ENCODE results near the gene CLEC16A.
"Not testable (repeated sequence)": the region's sequence is repeated elsewhere in the genome, so short reads cannot be mapped to it uniquely, and the experiment has no call there.

CLEC16A gene

DNA sequence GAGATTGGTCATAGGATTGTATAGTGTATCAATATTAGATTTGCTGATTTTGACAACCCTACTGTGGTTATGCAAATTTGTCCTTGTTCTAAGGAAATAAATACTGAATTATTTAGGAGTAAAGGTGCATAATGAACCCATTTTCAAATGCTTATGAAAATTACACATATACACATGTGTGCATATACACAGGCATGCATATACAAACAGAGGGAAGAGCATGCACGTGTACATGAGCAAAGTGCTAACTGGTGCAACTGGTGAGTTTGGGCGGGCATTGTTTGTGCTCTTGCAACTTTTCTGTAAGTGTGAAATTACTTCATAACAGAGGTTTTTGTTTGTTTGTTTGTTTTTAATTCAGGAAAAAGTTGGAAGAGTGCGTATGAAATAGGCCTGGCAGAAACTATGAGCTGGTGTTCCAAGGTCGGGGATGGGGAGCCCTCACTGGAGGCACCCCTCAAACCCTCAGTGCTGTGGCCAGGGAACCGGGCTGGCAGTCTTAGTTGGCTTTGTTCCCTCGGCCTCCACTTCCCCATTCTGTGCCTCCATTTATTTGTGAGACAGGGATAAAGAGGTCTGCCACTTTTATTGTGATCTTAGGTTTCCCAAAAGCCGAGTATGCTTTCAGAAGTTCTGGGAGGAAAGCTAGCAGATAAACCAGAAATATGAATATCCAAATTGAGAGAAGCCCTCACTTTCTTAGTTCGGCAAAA is 7.9 kb upstream of the CLEC16A start:
- in situ Hi-C loops (cut with HindIII; ENCODE audit: low pct_ligation_motif_present, low pct_unique_long_range_greater_than_20kb, low sequenced_read_pairs): loop anchor here (25.0 kb wide), 1 partner anchor 199 kb away; the partner anchor contains the start of gene NUBP1

DNA sequence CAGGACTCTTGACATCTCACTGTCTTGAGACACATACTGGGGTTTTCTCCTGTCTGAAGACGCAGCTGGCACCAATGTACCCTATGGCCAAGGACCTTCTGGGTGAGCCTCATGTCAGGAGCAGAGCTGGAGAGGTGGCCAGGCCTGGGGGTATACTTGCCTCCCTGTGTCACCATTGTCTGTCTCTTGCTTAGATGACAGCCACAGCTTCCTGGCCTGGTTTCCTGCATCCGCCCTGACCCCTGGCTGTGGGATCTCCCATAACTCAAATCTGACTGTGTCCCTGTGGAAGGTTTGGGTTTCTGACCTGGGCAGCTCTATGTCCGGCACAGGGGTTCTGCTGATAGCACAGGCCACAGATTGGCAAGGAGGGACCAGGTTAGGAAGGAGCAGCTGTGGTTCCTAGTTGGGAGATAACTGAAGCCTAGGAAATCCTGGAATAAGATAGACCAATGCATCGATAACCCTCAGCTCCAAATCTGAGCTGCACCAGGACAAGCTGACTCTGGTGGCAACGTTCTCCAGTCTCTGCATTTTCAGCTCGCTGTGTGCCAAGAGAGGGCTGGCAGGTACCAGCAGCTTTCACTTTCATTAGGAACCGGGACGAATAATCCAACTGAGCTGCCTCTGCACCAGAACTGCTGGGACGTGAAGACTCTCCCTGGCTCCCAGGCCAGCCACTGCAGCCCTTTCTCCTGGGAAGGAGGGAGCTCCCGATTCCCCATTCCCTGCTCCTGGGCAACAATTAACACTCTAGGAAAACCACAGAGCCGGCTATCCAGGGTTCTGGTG is 7.1 kb upstream of the CLEC16A start:
- DNase-seq: no peak
- in situ Hi-C loops (cut with HindIII; ENCODE audit: low pct_ligation_motif_present, low pct_unique_long_range_greater_than_20kb, low sequenced_read_pairs): loop anchor here (25.0 kb wide), 1 partner anchor 200 kb away; the partner anchor contains the start of gene NUBP1

More for the DNA sequence above, 7.9 kb upstream of the CLEC16A start:
- no peak for DNase-seq

DNA sequence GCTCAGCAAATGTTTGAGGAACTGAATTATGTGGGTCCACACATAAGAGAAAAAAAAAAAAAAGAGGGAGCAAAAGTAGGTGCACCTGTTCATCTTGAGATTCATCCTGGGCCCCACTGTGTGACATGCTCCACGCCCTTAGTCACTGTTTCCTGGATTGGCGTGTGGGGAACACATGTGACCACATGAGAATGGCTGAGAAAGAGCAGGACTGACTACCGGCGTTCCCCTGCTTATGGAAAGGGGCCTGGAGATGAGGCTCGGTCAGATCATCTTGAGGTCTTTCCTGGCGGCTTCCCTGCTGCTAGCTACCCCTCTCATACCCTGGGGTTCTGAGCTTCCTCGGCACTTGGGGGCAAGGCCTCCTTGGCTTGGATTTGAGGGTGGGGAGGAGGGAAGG is 6.0 kb upstream of the CLEC16A start:
- in situ Hi-C loops (cut with HindIII; ENCODE audit: low pct_ligation_motif_present, low pct_unique_long_range_greater_than_20kb, low sequenced_read_pairs): loop anchor here (25.0 kb wide), 1 partner anchor 201 kb away; the partner anchor contains the start of gene NUBP1
- no peak for DNase-seq

DNA sequence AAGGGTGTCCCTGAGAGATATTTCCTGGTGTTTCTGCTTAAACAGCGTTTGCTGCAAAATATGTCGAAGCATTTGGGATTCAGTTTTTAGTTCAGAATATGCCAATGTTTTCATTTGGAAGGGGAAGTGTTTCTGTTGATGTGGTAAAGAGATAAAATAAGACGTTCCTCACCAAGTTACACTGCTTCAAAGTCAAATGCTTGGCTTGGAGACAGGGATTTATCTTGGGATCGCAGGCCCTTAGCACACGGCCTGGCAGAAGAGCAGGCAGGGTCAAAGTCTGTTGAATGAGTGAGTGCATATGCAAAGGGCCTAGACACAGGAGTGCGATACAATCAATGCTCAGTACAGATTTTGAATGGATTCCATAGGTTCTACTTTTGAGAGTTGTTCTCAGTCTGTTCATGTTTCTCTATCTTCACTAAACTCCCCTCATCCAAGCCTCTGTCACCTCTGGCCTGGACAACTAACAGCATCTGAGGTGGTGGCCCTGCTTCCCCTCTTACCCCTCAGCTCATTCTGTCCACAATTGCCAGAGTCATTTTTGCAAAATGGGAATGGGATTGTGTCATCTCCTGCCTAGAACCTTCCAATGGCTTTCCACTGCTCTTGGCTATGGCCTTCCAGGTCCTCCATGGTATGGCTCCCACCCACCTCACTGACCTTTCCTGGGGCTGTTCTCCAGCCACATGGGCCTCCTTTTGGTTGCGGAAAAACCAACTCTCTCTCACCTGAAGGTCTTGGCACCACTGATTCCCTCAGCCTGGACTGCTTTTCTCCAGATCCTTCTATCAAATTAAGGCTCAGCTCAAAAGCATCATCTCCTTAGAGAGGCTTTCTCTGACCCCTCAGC is 5.3 kb upstream of the CLEC16A start:
- no peak for DNase-seq
- in situ Hi-C loops (cut with HindIII; ENCODE audit: low pct_ligation_motif_present, low pct_unique_long_range_greater_than_20kb, low sequenced_read_pairs): loop anchor here (25.0 kb wide), 1 partner anchor 202 kb away; the partner anchor contains the start of gene NUBP1

DNA sequence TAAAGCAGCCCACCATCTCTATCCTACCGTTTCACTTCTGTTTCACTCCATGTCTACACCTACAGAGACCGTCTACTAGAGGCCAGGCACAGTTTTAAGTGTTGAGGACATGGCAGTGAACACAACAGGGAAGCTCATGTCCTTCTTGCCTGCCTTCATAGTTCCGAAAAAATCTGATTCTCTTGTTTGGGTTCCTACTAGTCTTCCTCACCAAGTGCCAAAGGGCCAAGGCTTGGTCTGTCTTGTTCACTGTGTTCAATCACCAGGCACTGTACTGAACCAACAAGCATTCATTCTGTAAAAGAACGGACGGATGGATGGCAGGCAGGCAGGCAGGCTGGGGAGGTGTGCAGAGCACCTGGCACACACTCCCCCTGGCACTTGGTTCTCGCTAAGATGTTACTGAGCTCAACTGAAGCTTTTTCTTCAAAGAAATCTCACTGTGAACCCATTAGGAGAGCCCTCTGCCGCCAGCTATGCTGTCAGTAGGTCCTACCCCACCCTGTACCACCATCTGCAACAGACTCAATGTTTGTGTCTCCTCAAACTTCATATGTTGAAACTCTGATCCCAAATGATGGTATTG is 4.6 kb upstream of the CLEC16A start:
- in situ Hi-C loops (cut with HindIII; ENCODE audit: low pct_ligation_motif_present, low pct_unique_long_range_greater_than_20kb, low sequenced_read_pairs): loop anchor here (25.0 kb wide), 1 partner anchor 202 kb away; the partner anchor contains the start of gene NUBP1
- no peak for DNase-seq

DNA sequence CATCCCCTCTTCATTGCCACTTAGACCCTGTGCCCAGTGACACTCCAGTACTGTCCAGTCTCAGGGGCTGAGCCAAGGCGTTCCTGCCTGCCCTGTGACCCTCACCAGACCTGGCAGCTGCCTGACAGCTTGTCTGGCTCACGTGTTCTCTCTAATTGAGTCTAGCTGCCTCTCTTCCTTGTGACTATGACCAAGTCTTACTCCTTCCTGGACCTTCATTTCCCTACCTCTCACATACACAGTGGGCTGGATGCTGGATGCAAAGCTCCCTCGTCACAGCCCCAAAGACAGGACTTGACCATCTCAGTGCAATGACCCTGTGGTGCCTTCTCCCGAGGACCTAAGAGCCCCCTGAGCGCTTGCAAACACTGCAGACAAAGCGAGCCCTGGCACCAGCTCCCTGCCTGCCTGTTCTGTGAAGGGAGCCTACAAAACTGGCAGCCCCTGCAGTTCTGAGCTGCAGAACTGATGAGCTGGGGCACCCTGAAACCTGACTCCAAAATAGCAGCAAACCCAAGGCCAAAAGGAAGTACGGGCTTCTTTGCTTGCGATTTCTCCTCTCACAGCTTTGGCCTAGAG is 3.8 kb upstream of the CLEC16A start:
- DNase-seq: no peak
- in situ Hi-C loops (cut with HindIII; ENCODE audit: low pct_ligation_motif_present, low pct_unique_long_range_greater_than_20kb, low sequenced_read_pairs): loop anchor here (25.0 kb wide), 1 partner anchor 203 kb away; the partner anchor contains the start of gene NUBP1

DNA sequence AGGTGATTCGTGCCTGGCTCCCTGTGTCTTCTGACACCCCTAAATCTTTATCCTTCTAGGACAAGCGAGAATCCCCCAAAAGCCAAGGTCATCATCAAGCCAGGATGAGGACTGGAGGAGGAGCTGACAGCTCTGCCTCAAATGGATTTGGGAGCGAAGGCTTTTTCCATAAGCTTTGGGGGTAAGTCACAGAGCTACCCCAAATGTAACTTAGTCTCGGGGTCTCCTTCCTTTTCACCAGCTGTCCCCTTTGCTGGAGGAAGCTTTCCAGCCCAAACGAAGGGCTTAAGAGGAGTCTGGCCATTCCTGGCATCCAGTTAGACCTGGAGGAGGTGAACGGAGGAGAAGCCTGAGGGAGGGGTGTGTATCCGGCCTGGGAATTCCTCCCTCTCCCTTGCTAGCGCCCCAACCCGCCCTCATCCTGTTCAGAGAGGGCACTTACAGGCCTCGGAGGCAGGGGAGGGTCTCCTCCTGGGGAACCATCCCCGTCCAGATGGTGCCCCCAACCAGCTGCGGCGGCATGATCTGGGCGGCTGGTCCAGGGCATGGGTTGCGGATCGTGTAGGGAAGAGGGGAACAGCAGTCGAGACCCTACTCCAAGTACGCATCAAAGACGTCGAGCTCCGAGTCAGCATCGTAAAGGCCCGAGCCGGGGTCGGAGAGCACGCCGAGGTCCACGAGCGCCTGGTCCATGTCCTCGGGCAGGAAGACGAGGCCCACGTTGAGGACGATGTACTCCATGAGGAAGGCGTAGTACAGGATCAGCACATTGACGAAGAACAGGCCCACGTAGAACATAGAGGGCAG is 3.0 kb upstream of the CLEC16A start:
- DNase-seq: peak; percentile 21
- in situ Hi-C loops (cut with HindIII; ENCODE audit: low pct_ligation_motif_present, low pct_unique_long_range_greater_than_20kb, low sequenced_read_pairs): loop anchor here (25.0 kb wide), 1 partner anchor 204 kb away; the partner anchor contains the start of gene NUBP1

DNA sequence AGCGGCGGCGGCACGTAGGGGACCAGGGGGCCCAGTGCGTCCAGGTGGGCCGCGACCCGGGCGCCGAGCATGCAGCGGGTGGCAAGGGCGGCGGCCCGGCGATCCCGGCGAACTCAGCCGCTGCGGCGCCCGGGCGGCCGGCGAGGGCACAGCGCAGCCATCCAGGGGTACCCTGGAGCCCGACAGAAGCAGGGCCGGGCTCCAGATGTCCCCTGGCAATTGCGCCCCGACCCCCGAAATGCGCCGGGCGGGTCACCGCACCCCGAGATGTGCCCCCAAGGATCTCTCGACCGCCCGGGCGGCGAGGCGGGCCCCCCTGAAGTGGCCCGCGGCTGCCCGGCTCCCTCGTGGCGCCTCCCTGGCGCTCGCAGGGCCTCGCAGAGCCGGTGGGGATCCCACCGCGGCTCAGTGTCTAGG is 2.4 kb upstream of the CLEC16A start:
- in situ Hi-C loops (cut with HindIII; ENCODE audit: low pct_ligation_motif_present, low pct_unique_long_range_greater_than_20kb, low sequenced_read_pairs): loop anchor here (25.0 kb wide), 1 partner anchor 205 kb away; the partner anchor contains the start of gene NUBP1
- DNase-seq: not testable (repeated sequence)

DNA sequence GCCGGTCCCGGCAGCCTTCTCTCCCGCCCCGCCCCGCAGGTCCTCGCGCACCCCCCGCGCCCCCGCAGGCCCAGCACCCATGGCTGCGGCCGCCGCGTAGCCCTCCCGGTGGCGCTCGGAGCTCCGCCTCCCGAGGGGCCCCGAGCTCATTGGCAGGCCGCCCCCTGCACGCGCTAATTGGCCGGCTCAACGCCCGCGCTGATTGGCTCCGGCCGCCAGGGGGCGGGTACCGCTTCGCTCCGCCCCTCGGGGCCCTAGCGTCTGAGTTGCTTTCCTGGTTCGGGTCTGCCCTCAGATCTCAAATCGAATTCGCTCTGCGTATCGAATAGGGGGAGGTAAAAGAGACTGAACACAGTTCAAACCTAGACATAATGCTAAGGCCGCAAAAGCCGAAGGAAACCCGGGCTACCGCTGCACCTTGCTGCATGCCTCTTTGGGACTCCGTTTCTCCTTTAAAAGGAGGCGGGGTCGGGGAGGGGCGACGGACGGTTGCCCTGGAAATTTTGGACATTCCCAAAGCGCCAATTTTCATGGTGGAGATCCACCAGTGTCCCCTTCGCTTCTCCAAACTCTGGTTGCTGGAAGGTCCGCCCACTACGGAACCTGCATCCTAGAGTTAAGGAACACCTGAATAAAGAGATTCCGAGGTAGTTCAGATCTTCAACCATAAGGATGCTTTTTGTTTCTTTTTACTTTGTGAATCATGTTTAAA is 1.9 kb upstream of the CLEC16A start, which contains the start of gene DEXI:
DEXI (minus strand) TSS at position 117 of the 712 bp plus-strand sequence. CDS start 463 bp downstream, outside the sequence.
- peak; percentile 95 for DNase-seq
- in situ Hi-C loops (cut with HindIII; ENCODE audit: low pct_ligation_motif_present, low pct_unique_long_range_greater_than_20kb, low sequenced_read_pairs): loop anchor here (25.0 kb wide), 1 partner anchor 205 kb away; the partner anchor contains the start of gene NUBP1

DNA sequence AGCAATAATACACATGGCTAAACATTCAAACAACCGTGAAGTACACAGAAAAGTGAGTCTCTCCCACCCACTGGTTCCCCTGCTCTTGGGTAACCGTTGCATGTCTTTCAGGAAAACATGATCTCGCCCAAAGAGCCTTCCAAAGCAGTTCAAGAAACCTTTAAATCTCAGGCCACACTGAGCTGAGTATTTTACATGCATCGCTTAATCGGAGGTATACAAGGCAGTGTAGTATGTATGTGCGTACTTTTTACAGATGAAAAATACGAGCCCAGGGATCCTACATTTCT is 1.4 kb upstream of the CLEC16A start:
- in situ Hi-C loops (cut with HindIII; ENCODE audit: low pct_ligation_motif_present, low pct_unique_long_range_greater_than_20kb, low sequenced_read_pairs): loop anchor here (25.0 kb wide), 1 partner anchor 206 kb away; the partner anchor contains the start of gene NUBP1
- peak; percentile 12 for DNase-seq

DNA sequence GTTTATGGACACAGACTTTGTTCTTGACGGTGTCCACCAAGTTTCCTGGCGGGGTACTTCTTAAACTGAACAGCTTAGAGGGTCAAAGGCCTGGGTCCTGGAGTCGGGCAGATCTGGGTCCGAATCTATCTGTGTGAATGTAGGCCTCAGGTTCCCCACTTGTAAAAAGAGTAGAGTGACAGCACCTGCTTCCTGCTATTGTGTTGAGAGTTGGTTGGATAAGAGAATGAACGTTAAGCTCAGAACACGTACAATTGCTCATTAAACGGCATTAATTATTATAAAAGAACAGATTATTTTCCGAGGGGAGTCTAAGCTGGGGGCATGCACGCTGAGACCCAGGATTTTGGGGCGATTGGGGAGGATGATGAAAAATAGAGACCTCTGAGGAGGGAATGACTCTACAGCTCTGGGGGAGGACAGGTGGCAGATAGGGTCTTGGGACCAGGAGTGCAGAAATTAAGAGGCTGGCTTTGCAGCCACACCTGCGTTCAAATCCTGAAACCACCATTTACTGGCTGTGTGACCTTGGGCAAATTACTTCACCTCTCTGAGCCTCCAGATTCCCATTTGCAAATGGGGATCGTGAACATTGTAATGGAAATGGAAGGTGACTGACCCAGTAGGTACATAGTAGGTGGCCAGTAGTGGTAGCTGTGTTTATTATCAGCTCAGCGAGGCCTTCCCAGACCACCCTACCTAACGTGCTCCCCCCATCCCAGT is 862 bp downstream of the CLEC16A start:
- in situ Hi-C loops (cut with HindIII; ENCODE audit: low pct_ligation_motif_present, low pct_unique_long_range_greater_than_20kb, low sequenced_read_pairs): loop anchor here (25.0 kb wide), 1 partner anchor 208 kb away; the partner anchor contains the start of gene NUBP1
- DNase-seq: no peak

DNA sequence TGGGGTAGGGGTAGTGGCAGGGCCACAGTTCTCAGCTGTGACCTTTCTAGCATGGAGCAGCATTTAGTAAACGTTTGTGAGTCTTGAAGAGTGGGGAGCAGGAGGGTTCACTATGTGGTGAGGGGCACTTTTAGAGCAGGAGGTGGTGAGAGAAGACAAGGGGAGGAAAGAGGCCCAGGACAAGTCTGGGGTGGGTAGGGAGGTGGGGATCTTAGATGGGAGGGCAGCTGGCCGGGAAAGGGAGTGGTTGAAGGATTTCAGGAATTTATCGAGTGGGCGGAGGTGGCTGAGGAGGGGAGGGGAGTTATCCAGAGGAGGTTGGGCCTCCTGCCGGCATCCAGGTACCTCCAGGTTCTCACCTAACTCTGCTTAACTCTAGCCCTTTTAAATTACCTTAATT is 1.9 kb downstream of the CLEC16A start:
- in situ Hi-C loops (cut with HindIII; ENCODE audit: low pct_ligation_motif_present, low pct_unique_long_range_greater_than_20kb, low sequenced_read_pairs): loop anchor here (25.0 kb wide), 1 partner anchor 209 kb away; the partner anchor contains the start of gene NUBP1
- no peak for DNase-seq

DNA sequence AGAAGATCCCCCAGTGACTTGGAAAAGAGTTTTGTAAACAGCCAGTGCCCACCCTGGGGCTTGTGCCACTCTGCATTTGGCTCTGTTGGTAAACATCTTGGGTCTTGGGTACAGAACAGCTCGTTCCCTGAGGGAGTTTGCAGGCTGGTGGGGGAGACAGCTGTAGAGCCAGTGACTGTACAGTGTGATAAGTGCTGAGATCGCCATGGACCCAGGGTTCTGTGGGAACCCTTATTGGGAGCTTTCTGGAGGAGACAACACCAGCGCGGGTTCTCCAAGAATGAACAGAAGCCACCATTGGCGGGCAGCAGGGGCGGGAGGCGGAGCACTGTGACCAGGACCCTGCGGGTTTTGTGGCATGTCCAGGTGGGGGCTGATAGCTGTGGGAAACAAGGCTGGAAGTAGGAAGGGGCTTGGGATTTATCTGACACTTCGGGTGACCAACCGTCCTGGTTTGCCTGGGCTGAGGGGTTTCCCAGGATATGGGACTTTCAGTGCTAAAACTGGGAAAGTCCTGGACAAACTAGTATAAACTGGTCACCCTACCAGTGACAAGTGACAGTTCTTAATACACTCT is 2.9 kb downstream of the CLEC16A start:
- DNase-seq: no peak
- in situ Hi-C loops (cut with HindIII; ENCODE audit: low pct_ligation_motif_present, low pct_unique_long_range_greater_than_20kb, low sequenced_read_pairs): loop anchor here (25.0 kb wide), 1 partner anchor 210 kb away; the partner anchor contains the start of gene NUBP1

DNA sequence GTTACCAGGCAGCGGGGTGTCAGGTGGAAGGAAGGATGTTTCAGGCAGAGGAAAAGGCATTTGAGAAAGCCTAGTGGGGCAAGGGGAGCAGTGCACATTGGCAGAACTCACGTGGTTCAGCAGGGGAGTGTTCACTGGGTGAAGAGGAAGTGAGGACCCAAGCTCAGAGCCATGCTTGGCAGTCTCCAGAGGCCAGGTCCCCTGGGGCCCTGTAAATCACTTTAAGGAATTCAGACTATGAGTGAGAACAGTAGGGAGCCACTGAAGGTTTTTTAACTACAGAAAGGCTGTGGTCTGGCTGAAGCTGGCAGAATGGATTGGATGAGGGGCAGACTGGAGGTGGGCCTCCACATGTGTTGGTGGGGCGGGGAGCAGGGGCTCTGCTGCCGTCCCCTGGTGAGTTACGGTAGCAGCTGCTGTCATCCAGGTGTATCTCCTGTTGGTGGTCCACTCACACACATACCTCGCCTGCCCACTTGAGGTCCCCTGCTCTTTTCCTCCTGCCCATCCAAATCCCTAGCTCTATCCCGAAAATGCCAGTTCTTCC is 5.1 kb downstream of the CLEC16A start:
- in situ Hi-C loops (cut with HindIII; ENCODE audit: low pct_ligation_motif_present, low pct_unique_long_range_greater_than_20kb, low sequenced_read_pairs): loop anchor here (25.0 kb wide), 1 partner anchor 212 kb away; the partner anchor contains the start of gene NUBP1
- DNase-seq: peak; percentile 85

DNA sequence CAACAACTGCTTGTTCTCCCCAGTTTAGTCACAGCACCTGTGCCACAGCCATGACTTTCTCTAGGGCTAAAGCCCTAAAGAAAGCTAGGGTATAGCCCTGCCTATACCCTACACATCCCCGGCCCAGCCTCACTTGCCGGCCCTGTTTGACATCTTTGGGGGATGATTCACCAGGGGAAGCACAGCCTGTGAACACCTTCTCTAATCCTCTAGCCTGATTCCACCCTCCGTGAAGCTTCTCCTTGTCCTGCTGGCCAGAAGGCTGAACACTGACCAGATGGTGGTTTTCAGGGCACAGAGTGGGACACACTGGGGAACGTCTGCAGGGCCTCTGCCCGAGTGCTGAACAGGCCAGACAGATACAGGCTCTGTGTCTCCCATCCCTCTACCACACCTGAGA is 6.0 kb downstream of the CLEC16A start:
- in situ Hi-C loops (cut with HindIII; ENCODE audit: low pct_ligation_motif_present, low pct_unique_long_range_greater_than_20kb, low sequenced_read_pairs): no loop called here
- peak; percentile 28 for DNase-seq

Data from ACHN (cell line).